ENCODE measurements around the gene TEN1. TPM values are rescaled to one million over a fixed set of nuclear protein-coding genes. Genes with fewer than 3 reads are reported as not detected.

The TEN1 gene
- total RNA-seq, 2 donors from 2014 or later, result 6.5 to 9.2 TPM

DNA sequence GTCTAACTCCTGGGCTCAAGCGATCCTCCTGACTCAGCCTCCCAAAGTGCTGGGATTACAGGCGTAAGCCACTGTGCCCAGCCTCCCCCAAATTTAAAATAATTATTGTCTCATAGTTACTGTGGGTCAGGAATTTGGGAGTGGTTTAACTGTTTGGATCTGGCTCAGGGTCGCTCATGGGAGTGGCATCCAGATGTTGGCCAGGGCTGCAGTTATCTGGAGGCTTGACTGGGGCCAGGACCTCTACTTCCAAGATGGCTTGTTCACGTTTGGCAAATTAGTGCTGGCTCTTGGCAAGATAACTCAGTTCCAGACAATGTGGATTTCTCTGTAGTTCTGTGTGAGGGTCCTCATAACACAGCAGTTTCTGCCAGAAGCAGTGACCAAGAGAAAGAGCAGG lies 8.0 kb downstream of the TEN1 start:
- no peak overlapping the region for H3K4me3 ChIP-seq
- TF ChIP-seq CTCF (IDR thresholded peaks at IDR 0.05) (no peak), POLR2A (IDR thresholded peaks at IDR 0.05) (no peak)
- ATAC-seq (no peak), DNase-seq (no peak)
- H3K36me3 ChIP-seq (replicated peaks in 1 of 2; ENCODE audit: insufficient read depth in 1 of 2, low read depth in 2 of 2), result peaks cover 5 to 7% of the 10 kb centered on the region in 2 donors
- H3K27me3 ChIP-seq, result no peaks in the 10 kb centered on the region
- no peak overlapping the region for H3K27ac ChIP-seq
- H3K9me3 ChIP-seq, result no peaks in the 10 kb centered on the region
- intact Hi-C loops (cut with DNase I), result no loop called here
- WGBS, 2 donors, result 75 to 100% methylated on average over 2 to 4 of the region's 4 CpGs
- H3K4me1 ChIP-seq, result peaks cover 31% of the 10 kb centered on the region

DNA sequence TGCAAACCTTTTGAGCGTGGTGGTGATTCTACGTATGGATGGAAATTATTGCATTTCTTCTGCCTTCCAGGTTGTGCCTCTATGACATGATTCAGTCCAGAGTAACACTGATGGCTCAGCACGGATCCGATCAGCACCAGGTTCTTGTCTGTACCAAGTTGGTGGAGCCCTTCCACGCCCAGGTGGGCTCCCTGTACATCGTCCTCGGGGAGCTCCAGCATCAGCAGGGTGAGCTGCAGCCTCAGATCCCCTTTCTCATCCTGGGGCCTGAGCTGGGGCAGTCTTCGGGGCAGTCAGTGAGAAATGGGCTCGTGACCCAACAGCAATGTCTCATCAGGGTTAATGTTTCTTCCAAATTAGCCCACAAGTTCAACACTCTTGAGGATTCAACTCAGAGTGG lies 12.4 kb downstream of the TEN1 start:
- intact Hi-C loops (cut with DNase I), result no loop called here
- WGBS, 2 donors, result 95% methylated on average over 9 of the region's 9 CpGs
- H3K36me3 ChIP-seq (replicated peaks in 1 of 2; ENCODE audit: insufficient read depth in 1 of 2, low read depth in 2 of 2), result peaks cover 5 to 7% of the 10 kb centered on the region in 2 donors

DNA sequence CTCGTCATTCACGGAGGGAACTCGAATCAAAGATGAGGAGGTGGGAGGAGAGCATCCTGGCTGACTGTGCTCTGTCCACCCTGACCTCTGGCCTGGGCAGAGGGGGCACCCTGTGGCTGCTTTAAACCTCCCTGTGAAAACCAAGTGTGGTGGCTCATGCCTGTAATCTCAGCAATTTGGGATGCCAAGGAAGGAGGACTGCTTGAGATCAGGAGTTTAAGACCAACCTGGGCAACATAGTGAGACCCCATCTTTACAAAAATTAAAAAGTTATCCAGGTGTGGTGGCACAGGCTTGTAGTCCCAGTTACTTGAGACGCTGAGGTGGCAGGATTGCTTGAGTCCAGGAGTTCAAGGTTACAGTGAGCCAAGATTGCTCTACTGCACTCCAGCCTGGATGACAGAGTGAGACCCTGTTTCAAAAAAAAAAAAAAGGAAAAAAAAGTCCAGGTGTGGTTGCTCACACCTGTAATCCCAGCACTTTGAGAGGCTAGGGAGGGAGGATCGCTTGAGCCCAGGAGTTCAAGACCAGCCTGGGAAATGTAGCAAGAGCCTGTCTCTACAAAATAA lies 15.8 kb downstream of the TEN1 start:
- TF ChIP-seq POLR2A (IDR thresholded peaks at IDR 0.05) (no peak), CTCF (IDR thresholded peaks at IDR 0.05) (no peak)
- Histone ChIP-seq H3K9me3 (no peaks in the 10 kb centered on the region), H3K4me3 (no peak overlapping the region), H3K27me3 (no peaks in the 10 kb centered on the region), H3K27ac (no peak overlapping the region), H3K36me3 (replicated peaks in 1 of 2; ENCODE audit: insufficient read depth in 1 of 2, low read depth in 2 of 2) (peaks cover 0 to 7% of the 10 kb centered on the region in 2 donors), H3K4me1 (peaks cover 3% of the 10 kb centered on the region)
- intact Hi-C loops (cut with DNase I), result no loop called here
- DNase-seq (no peak), ATAC-seq (no peak)
- 69 to 81% methylated on average over 3 to 5 of the region's 5 CpGs for WGBS, 2 donors

More for the DNA sequence above, 12.4 kb downstream of the TEN1 start:
- TF ChIP-seq POLR2A (IDR thresholded peaks at IDR 0.05) (no peak), CTCF (IDR thresholded peaks at IDR 0.05) (no peak)
- H3K4me1 ChIP-seq, result no peaks in the 10 kb centered on the region
- no peak overlapping the region for H3K4me3 ChIP-seq
- ATAC-seq, result no peak
- H3K27me3 ChIP-seq, result no peaks in the 10 kb centered on the region
- H3K9me3 ChIP-seq, result no peaks in the 10 kb centered on the region
- H3K27ac ChIP-seq, result no peak overlapping the region
- DNase-seq, result no peak

DNA sequence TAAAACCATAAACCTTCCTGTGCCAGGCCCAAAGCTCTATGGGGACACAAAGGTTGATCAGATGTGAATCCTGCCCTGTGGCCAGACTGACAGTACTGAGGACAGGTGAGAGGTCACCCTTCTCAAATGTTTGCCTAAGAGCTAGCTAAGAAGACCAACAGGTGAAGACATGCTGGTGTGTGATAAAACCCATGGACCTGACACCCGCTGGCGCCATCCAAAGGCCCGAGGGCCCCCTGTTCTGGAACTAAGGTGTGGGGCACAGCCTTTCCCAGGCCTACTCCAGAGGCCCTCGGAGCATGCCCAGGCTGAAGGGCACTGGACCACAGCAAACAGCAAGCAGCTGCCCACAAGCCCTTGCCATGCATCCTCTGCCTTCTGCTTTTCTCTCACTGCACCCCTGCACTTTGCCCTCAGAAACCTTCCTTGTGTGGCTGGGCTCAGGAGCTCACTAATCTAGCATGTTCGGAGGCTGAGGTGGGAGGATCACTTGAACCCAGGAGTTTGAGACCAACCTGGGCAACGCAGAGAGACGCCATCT lies 16.4 kb downstream of the TEN1 start:
- DNase-seq (no peak), ATAC-seq (no peak)
- Histone ChIP-seq H3K9me3 (no peaks in the 10 kb centered on the region), H3K27me3 (no peaks in the 10 kb centered on the region), H3K4me1 (peaks cover 9% of the 10 kb centered on the region), H3K36me3 (replicated peaks in 1 of 2; ENCODE audit: insufficient read depth in 1 of 2, low read depth in 2 of 2) (peaks cover 0 to 7% of the 10 kb centered on the region in 2 donors), H3K4me3 (no peak overlapping the region), H3K27ac (no peak overlapping the region)
- TF ChIP-seq POLR2A (IDR thresholded peaks at IDR 0.05) (no peak), CTCF (IDR thresholded peaks at IDR 0.05) (no peak)
- WGBS, 2 donors, result 95% methylated on average over 5 to 7 of the region's 7 CpGs
- intact Hi-C loops (cut with DNase I), result no loop called here

Data from body of pancreas (tissue), 4 donors.